ENCODE data around the gene THRB.

Gene THRB

GRCh38 chr3:24192469-24193056 lies 302.1 kb downstream of the THRB start:
- DNase-seq (ENCODE audit: low read depth in 2 of 2, low spot score in 1 of 2), result no peak

- DNase-seq (ENCODE audit: low read depth in 2 of 2, low spot score in 1 of 2), result no peak
Measured at GRCh38 chr3:24191801-24192403, 302.7 kb downstream of the THRB start.

- no peak for DNase-seq (ENCODE audit: low read depth in 2 of 2, low spot score in 1 of 2)
Measured at GRCh38 chr3:24190256-24190655, 304.4 kb downstream of the THRB start.

- DNase-seq (ENCODE audit: low read depth in 2 of 2, low spot score in 1 of 2), result no peak
Measured at GRCh38 chr3:24185738-24186384, 308.8 kb downstream of the THRB start.

- DNase-seq (ENCODE audit: low read depth in 2 of 2, low spot score in 1 of 2), result no peak
Measured at GRCh38 chr3:24184528-24185176, 310.0 kb downstream of the THRB start.

- no peak for DNase-seq (ENCODE audit: low read depth in 2 of 2, low spot score in 1 of 2)
Measured at GRCh38 chr3:24182756-24183155, 311.9 kb downstream of the THRB start.

- DNase-seq (ENCODE audit: low read depth in 2 of 2, low spot score in 1 of 2), result no peak
Measured at GRCh38 chr3:24181256-24181655, 313.4 kb downstream of the THRB start.

GRCh38 chr3:24180616-24181015 lies 314.0 kb downstream of the THRB start:
- DNase-seq (ENCODE audit: low read depth in 2 of 2, low spot score in 1 of 2), result no peak

GRCh38 chr3:24177201-24177600 lies 317.4 kb downstream of the THRB start:
- no peak for DNase-seq (ENCODE audit: low read depth in 2 of 2, low spot score in 1 of 2)

- DNase-seq (ENCODE audit: low read depth in 2 of 2, low spot score in 1 of 2), result no peak
Measured at GRCh38 chr3:24174614-24175013, 320.0 kb downstream of the THRB start.

- DNase-seq (ENCODE audit: low read depth in 2 of 2, low spot score in 1 of 2), result no peak
Measured at GRCh38 chr3:24168977-24169376, 325.7 kb downstream of the THRB start.

GRCh38 chr3:24167429-24167828 lies 327.2 kb downstream of the THRB start:
- no peak for DNase-seq (ENCODE audit: low read depth in 2 of 2, low spot score in 1 of 2)

GRCh38 chr3:24166515-24166914 lies 328.1 kb downstream of the THRB start:
- DNase-seq (ENCODE audit: low read depth in 2 of 2, low spot score in 1 of 2), result no peak

GRCh38 chr3:24165603-24165982 lies 329.1 kb downstream of the THRB start:
- DNase-seq (ENCODE audit: low read depth in 2 of 2, low spot score in 1 of 2), result no peak

- DNase-seq (ENCODE audit: low read depth in 2 of 2, low spot score in 1 of 2), result no peak
Measured at GRCh38 chr3:24164967-24165602, 329.6 kb downstream of the THRB start.

- no peak for DNase-seq (ENCODE audit: low read depth in 2 of 2, low spot score in 1 of 2)
Measured at GRCh38 chr3:24162929-24163328, 331.7 kb downstream of the THRB start.

GRCh38 chr3:24161841-24162240 lies 332.8 kb downstream of the THRB start:
- no peak for DNase-seq (ENCODE audit: low read depth in 2 of 2, low spot score in 1 of 2)

GRCh38 chr3:24160424-24161095 lies 334.1 kb downstream of the THRB start:
- DNase-seq (ENCODE audit: low read depth in 2 of 2, low spot score in 1 of 2), result no peak

GRCh38 chr3:24158761-24159454 lies 335.7 kb downstream of the THRB start:
- DNase-seq (ENCODE audit: low read depth in 2 of 2, low spot score in 1 of 2), result no peak

GRCh38 chr3:24157106-24157505 lies 337.5 kb downstream of the THRB start:
- no peak for DNase-seq (ENCODE audit: low read depth in 2 of 2, low spot score in 1 of 2)

- no peak for DNase-seq (ENCODE audit: low read depth in 2 of 2, low spot score in 1 of 2)
Measured at GRCh38 chr3:24156466-24156865, 338.2 kb downstream of the THRB start.
